Urinary bladder (tissue), 4 donors: ENCODE results near the gene LSM12. TPM values are rescaled to one million over a fixed set of nuclear protein-coding genes. Genes with fewer than 3 reads are reported as not detected.

ENCODE experiments used
- DNase-seq: peaks from one replicate; pipeline ENCODE4 v3.0.0-alpha.2; 2015; ENCODE audit errors: extremely low spot score
- H3K27ac ChIP-seq: one replicate; pipeline ENCODE4 v1.5.1; 2013; ENCODE audit warnings: low read depth, mild to moderate bottlenecking, moderate library complexity
- H3K36me3 ChIP-seq: one replicate; pipeline ENCODE4 v1.6.1; 2013; ENCODE audit warnings: mild to moderate bottlenecking, moderate library complexity; ENCODE audit not compliant: insufficient read depth
- H3K4me1 ChIP-seq: one replicate; pipeline ENCODE4 v1.6.1; 2013; ENCODE audit warnings: mild to moderate bottlenecking, moderate library complexity; ENCODE audit not compliant: insufficient read depth
- H3K4me3 ChIP-seq: one replicate; pipeline ENCODE4 v1.5.1; 2013; ENCODE audit warnings: low read depth, low read length
- WGBS: extraction: QIAGEN DNeasy Blood & Tissue Kit; methylation state at CpG from one replicate; pipeline ENCODE4 v1.1.7; 2013; 5-methylcytosine and 5-hydroxymethylcytosine counted together
- polyA plus RNA-seq: library from polyadenylated mRNA; stranded (reverse); fragments of 200-250 nt; gene quantifications from one replicate; pipeline ENCODE4 v1.2.3, GENCODE V29; 2013
- total RNA-seq: library from RNA; depleted of rRNA; stranded (reverse); fragments of >200 nt; gene quantifications from one replicate; pipeline ENCODE4 v1.2.3, GENCODE V29; 2014
- donor health status: healthy with polysubstance abuse.
- donor health status: healthy.

LSM12 gene
- total and polyA plus RNA-seq, 2 donors = 17.2 to 20.9 TPM

DNA sequence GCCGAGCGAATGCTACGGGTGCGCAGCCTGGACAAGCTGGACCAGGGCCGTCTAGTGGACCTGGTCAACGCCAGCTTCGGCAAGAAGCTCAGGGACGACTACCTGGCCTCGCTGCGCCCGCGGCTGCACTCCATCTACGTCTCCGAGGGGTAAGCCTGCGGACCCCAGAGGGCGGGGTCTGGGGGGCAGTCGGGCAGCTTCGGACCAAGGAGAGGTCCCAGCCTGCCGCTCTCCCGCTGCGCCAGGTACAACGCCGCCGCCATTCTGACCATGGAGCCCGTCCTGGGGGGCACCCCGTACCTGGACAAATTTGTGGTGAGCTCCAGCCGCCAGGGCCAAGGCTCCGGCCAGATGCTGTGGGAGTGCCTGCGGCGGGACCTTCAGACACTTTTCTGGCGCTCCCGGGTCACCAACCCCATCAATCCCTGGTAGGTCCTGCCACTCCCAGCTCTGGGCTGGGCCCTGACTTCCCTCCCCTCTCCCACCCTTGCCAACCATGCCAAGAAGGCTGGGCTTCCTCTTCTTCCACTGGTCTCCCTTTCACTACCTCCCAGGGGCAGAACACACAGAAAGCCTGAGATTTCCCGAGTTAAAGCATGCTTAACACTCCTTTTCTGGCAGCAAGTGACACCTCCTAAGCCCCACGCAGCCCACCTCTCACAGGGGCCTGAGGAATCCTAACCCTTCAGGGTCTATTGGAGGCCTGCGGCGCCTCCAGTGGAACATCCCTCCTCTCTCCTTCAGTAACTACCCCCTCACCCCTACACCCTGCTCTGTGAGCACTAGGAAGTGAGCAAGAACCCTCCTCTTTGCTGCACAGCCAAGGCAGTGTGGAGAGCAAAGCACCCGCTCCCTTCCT, 58.9 kb downstream of the LSM12 start:
- Histone ChIP-seq H3K27ac (no peak overlapping the region), H3K4me3 (peak overlapping the region; percentile 51), H3K4me1 (peaks cover 3% of the 10 kb centered on the region), H3K36me3 (no peaks in the 10 kb centered on the region)
- WGBS = 4% methylated on average over 37 of the region's 37 CpGs
- DNase-seq = no peak

DNA sequence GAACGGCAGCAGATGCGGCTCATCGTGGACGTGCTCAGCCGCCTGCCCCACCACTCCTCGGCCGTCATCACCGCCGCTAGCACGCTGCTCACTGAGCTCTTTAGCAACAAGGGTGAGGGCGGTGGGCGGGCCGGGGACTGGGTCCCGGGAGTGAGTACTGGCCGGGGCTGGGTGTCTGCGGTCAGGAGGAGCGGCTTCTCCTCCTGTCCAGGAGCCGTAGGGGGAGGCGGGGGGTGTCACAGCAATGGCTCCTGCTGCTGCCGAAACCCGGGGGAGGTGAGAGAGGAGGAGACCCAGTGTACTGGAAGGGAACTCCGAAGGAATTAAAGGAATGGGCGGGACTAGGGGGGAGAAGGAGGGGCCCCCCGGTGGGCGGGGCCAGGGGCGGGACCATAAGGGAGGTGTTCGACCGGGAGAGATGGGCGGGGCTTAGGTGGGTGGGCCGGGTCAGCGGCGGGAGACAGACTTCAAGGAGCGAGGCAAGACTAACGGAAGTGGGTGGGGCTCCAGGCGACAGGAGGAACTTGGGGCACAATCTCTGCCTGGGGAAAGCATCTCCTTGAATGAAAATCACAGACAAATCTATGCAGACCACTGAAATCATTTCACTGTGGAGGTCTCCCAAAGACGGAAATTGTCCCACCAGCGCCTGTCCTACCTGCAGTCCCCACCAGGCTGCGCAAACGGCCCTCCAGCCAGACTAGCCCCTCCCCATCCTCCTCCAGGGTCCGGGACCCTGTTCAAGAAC, 59.7 kb downstream of the LSM12 start:
- Histone ChIP-seq H3K4me3 (peak overlapping the region; percentile 51), H3K4me1 (peaks cover 3% of the 10 kb centered on the region), H3K36me3 (no peaks in the 10 kb centered on the region), H3K27ac (no peak overlapping the region)
- DNase-seq = peak; percentile 87
- WGBS = under 1% methylated on average over 40 of the region's 40 CpGs

DNA sequence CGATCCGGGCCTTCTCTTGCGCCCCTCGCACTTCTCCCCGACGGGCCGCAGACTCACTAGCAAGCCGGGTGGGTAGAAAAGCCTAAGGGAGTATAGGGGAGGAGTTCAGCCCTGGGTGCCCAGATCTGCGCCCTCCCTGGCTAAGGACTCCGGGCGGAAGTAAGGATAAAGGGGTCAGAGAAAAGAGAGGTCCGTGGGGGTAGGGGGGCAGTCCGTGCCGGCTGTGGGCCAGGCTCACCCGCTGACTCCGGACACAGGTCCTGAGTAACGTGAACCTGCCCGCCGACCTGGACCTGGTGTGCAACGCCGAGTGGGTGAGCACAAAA, 60.2 kb downstream of the LSM12 start:
- H3K36me3 ChIP-seq = no peaks in the 10 kb centered on the region
- H3K27ac ChIP-seq = no peak overlapping the region
- peaks cover 3% of the 10 kb centered on the region for H3K4me1 ChIP-seq
- peak overlapping the region; percentile 51 for H3K4me3 ChIP-seq
- WGBS = 3% methylated on average over 21 of the region's 21 CpGs
- no peak for DNase-seq

DNA sequence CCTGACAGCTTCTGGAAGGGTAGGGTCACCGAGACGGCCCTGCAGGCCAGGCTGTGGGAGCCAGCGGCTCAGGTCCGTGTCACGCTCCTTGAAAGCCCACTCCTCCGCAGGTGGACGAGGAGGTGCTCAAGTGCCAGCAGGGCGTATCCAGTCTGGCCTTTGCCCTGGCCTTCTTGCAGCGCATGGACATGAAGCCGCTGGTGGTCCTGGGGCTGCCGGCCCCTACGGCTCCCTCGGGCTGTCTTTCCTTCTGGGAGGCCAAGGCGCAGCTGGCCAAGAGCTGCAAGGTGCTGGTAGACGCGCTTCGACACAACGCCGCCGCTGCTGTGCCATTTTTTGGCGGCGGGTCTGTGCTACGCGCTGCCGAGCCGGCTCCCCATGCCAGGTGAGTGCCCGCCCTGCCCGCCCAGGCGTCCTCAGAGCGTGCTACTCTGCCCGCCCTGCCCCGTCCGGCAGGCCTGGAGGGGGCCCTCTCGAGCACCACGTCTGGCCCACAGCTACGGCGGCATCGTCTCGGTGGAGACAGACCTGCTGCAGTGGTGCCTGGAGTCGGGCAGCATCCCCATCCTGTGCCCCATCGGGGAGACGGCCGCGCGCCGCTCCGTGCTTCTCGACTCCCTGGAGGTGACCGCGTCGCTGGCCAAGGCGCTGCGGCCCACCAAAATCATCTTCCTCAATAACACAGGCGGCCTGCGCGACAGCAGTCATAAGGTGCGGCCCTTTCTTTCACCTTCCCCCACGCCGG, 60.8 kb downstream of the LSM12 start:
- H3K36me3 ChIP-seq = no peaks in the 10 kb centered on the region
- no peak for DNase-seq
- H3K27ac ChIP-seq = no peak overlapping the region
- WGBS = 5% methylated on average over 59 of the region's 59 CpGs
- peak overlapping the region; percentile 51 for H3K4me3 ChIP-seq
- peaks cover 3% of the 10 kb centered on the region for H3K4me1 ChIP-seq

DNA sequence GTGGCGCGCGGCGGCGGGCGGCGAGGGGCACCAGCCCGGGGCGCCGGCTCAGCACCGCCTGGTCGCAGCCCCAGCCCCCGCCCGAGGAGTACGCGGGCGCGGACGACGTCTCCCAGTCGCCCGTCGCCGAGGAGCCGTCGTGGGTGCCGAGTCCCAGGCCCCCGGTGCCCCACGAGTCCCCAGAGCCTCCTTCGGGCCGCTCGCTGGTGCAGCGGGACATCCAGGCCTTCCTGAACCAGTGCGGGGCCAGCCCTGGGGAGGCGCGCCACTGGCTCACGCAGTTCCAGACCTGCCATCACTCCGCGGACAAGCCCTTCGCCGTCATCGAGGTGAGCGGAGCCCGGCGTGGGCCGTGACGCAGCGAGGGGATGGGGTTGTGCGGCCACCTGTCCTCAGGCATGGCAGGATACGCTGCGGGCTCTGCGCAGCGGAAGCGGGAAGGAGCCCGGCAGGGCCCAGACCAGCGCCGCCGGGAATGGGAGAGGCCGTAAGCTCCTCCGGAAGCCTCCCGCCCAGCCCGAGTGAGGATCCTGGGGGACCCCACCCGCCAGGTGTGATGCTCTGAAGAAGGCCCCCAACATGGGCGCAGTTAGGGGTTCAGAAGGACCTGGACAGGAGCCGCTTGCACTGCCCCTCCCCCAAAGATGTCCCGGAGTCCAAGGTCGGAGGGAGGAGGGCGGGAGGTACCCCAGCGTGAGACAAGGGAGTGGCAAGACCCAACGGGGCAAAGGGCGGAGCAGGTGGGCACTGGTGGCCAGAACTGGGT, 61.5 kb downstream of the LSM12 start:
- H3K4me1 ChIP-seq = peaks cover 3% of the 10 kb centered on the region
- no peak for DNase-seq
- H3K36me3 ChIP-seq = no peaks in the 10 kb centered on the region
- 3% methylated on average over 71 of the region's 71 CpGs for WGBS
- H3K4me3 ChIP-seq = peak overlapping the region; percentile 1
- no peak overlapping the region for H3K27ac ChIP-seq

DNA sequence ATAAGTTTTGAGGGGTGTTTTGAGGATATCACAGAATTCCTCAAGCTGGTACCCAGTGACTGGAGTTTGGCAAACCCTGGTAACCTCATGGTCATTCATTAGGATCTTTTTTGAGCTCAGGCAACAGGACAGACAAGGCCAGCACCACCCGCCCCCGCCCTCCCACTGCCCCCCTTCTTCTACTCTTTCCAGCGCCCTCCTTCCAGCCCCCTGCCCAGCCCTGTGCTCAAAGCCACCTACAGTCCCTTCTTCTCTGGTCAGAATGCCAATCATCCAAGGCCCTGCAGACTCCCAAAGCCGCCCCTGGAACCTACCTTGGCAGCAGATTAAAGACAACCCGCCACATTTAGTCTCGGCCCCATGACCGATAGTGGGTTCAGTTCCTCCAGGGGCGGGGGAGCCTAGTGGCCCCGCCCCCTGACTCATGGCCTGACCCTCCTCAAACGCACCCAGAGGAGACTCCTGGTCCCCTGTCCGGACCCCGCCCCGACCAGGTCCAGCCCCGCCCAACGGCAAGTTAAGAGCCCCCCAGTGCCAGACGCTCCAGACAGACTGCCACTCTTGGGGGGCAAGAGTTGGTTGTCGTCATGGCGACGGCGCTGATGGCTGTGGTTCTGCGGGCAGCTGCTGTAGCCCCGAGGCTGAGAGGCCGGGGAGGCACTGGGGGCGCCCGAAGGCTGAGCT, 62.3 kb downstream of the LSM12 start, which contains the start of gene NAGS:
Gene NAGS (plus strand): TSS at position 546 of the 684 bp plus-strand sequence. CDS start 42 bp downstream, at position 588.
- Histone ChIP-seq H3K4me3 (peak within 1 kb of the TSS; percentile 1), H3K4me1 (peaks cover 3% of the 10 kb centered on the region), H3K27ac (no peak within 1 kb of the TSS), H3K36me3 (no peaks in the 10 kb centered on the region)
- no peak for DNase-seq
- 10% methylated on average over 25 of the region's 25 CpGs for WGBS

DNA sequence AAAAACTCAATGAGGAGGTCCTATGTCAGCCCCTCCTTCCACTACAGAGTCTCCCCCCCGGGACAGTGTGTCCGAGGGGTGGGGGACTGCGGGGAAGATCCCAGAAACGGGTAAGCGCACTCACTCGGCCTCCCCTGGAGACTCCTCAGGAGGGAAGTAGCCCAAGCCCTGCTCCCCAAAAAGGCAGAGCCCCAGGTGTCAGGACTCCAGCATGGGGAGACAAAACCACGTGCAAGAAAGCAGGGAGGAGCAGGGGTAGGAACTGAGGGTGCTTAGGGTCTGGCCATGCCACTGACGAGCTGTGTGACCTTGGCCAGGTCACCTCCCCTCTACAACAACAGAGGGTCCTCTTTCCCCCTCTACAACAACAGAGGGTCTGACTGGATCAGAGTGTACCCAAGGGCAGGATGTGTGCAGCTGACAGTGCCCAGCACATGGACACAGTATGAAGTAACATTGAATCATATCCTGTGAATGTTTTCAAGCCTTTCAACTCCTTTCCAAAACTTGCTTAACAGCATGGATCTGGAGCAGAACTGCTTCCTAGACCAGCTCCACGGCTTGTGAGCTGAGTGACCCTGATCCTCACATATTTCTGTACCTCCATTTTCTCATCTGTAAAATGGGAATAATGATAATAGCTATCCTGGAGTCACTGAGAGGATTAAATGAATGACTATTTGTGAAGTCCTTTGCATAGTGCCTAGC, 64.2 kb downstream of the LSM12 start:
- H3K27ac ChIP-seq = no peak overlapping the region
- H3K4me3 ChIP-seq = no peak overlapping the region
- H3K36me3 ChIP-seq = no peaks in the 10 kb centered on the region
- peaks cover under 1% of the 10 kb centered on the region for H3K4me1 ChIP-seq
- 65% methylated on average over 9 of the region's 9 CpGs for WGBS
- no peak for DNase-seq

DNA sequence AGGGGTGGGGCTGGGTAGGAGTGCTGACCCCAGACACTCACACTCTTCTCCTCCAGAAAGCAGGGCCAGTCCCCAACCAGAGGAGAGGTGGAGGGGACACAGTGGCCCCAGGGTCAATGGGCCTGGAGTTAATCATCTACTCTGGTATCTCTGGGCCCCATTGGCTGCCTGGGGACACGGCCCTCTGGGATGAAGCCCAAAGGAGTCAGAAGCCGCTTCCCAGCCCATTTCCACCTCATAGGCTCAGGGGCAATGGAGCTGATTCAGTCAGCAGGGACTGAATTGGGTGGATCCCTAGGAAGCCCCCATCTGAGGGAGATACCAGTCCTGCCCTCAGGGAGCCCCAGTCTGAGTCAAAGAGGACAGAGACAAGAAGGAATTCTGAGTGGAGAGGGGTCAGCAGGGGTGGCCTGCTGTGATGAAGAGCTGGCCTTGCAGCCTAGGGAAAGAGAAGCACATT, 65.0 kb downstream of the LSM12 start:
- WGBS = 79% methylated on average over 2 of the region's 2 CpGs
- Histone ChIP-seq H3K4me1 (no peaks in the 10 kb centered on the region), H3K4me3 (no peak overlapping the region), H3K36me3 (no peaks in the 10 kb centered on the region), H3K27ac (no peak overlapping the region)
- DNase-seq = no peak

DNA sequence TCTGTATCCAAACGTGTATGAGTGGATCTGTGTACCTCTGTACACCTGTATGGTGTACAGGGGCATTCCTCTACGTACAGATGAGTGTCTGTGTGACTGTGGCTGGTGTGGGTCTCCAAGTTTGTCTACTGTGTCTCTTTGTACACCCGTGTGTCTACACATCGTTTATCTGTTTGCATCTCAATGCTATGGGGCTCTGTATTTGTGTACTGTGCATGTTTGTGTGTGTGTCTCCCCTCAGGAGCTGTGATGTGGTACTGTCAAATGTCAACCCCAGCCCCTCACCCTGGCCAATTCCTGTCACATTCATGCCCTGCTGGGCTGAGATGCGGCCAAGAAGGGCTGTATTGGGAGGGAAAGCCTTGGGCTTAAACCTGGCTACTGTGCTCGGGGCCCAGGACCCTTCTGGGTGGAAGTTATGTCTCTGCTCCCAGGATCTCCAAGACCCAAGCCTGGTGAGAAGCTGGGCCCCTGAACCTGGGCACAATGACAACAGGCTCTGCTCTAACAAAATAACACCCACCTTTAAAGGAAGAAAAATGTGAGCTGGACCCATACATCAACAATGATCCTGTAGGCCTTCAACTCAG, 65.5 kb downstream of the LSM12 start:
- 72% methylated on average over 6 of the region's 6 CpGs for WGBS
- no peak overlapping the region for H3K27ac ChIP-seq
- no peak overlapping the region for H3K4me3 ChIP-seq
- H3K4me1 ChIP-seq = no peaks in the 10 kb centered on the region
- no peak for DNase-seq
- H3K36me3 ChIP-seq = no peaks in the 10 kb centered on the region

DNA sequence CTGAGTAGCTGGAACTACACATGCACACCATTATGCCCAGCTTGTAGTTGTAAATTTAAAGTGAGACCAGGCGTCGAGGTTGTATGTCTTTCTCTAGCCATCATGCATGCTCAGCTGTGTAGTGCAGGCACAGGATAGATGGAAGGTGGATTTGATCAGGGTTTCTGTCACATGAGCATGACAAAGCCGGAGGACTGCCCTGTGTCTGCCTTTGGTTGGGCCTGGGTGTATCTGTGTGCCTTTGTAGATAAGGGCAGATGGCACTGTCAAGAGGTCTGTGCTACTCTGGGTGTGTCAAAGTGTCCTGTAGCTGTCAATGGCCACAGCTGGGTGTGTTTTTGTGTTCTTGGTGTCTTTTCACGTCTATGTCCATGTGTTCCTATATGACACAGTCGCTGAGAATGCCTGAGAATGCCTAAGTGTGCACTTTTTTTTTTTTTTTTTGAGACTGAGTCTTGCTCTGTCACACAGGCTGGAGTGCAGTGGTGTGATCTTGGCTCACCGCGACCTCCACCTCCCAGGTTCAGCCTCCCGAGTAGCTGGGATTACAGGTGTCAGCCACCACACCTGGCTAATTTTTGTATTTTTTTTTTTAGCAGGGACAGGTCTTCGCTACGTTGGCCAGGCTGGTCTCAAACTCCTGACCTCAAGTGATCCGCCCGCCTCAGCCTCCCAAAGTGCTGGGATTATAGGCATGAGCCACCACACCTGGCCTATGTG, 66.2 kb downstream of the LSM12 start:
- no peak for DNase-seq
- 91% methylated on average over 12 of the region's 12 CpGs for WGBS
- Histone ChIP-seq H3K4me3 (no peak overlapping the region), H3K36me3 (no peaks in the 10 kb centered on the region), H3K4me1 (no peaks in the 10 kb centered on the region), H3K27ac (no peak overlapping the region)

DNA sequence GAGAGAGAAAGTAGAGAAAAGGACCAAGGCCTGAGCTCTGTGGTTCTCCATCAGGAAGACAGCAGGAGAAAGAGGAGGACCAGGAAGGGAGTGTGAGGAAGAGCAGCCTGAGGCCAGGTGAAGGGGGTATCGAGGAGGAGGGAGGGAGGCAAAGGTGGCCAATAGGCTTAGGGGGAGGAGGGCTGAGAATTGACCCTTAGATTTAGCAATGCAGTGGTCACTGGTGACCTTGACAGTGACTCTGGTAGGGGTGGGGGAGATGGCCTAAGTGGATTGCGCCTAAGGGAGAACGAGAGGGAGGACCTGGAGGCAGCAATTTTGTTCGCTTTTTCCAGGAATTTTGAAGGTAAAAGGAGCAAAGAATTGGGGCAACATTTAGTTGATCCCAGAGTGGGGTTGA, 67.4 kb downstream of the LSM12 start:
- no peak overlapping the region for H3K4me3 ChIP-seq
- no peak overlapping the region for H3K27ac ChIP-seq
- no peaks in the 10 kb centered on the region for H3K36me3 ChIP-seq
- 76% methylated on average over 4 of the region's 4 CpGs for WGBS
- H3K4me1 ChIP-seq = no peaks in the 10 kb centered on the region
- DNase-seq = no peak
